PC-9 (cell line): Measurements from ENCODE around the gene WDR3.

ENCODE experiments used
- CTCF ChIP-seq: fragments of 200-600 bp; sonication (generic); conservative IDR thresholded peaks from 2 replicates; pipeline ENCODE4 v1.6.1; 2017; ENCODE audit warnings: mixed run types, antibody characterized with exemption, mild to moderate bottlenecking, moderate library complexity
- EZH2 ChIP-seq: fragments of 200-600 bp; sonication (generic); IDR thresholded peaks from 2 replicates; pipeline ENCODE4 v1.8.0; 2017; ENCODE audit warnings: antibody characterized with exemption, low read depth

- TF ChIP-seq EZH2, result no peak
- TF ChIP-seq CTCF, result no peak
Measured at GRCh38 chr1:117921991-117922390, 7.5 kb upstream of the WDR3 start.
